GM23338 (cell line): Measurements from ENCODE around the gene GZMB. TPM values are rescaled to one million over a fixed set of nuclear protein-coding genes. Genes with fewer than 3 reads are reported as not detected.
"Not testable (repeated sequence)": the region's sequence is repeated elsewhere in the genome, so short reads cannot be mapped to it uniquely, and the experiment has no call there.

Experiments
- ATAC-seq: fragments of 200-7000 bp; cut with Tn5 transposase; 3 replicates; pipeline ENCODE4 v1.9.1; 2020
- DNase-seq: peaks from one replicate; pipeline ENCODE4 v3.0.0-alpha.2; 2015; ENCODE audit warnings: low spot score
- H2AFZ ChIP-seq: fragments of 200-600 bp; sonication (generic); 2 replicates; pipeline ENCODE4 v1.8.0; 2016; ENCODE audit warnings: antibody characterized with exemption, mild to moderate bottlenecking, moderate library complexity
- H3F3A ChIP-seq: fragments of 200-600 bp; sonication (generic); replicated peaks from 2 replicates; pipeline ENCODE4 v1.8.0; 2017; ENCODE audit warnings: antibody characterized with exemption, mixed run types, low read depth
- H3K27ac ChIP-seq: fragments of 200-600 bp; sonication (generic); 2 replicates; pipeline ENCODE4 v1.6.1; 2016; ENCODE audit warnings: low read depth
- H3K27me3 ChIP-seq: fragments of 200-600 bp; sonication (generic); 2 replicates; pipeline ENCODE4 v1.8.0; 2016; ENCODE audit warnings: mild to moderate bottlenecking, mixed run types, moderate library complexity; ENCODE audit not compliant: insufficient read depth
- H3K36me3 ChIP-seq: fragments of 200-600 bp; sonication (generic); 2 replicates; pipeline ENCODE4 v1.8.0; 2016; ENCODE audit warnings: mild to moderate bottlenecking; ENCODE audit not compliant: insufficient read depth
- H3K4me1 ChIP-seq: fragments of 200-600 bp; sonication (generic); 2 replicates; pipeline ENCODE4 v1.8.0; 2016; ENCODE audit warnings: mild to moderate bottlenecking, moderate library complexity; ENCODE audit not compliant: insufficient read depth
- H3K4me2 ChIP-seq: fragments of 200-600 bp; sonication (generic); 2 replicates; pipeline ENCODE4 v1.7.1; 2017; ENCODE audit warnings: mixed run types
- H3K4me3 ChIP-seq: fragments of 200-600 bp; sonication (generic); 2 replicates; pipeline ENCODE4 v1.6.1; 2016; ENCODE audit warnings: mixed run types
- H3K79me2 ChIP-seq: fragments of 200-600 bp; sonication (generic); replicated peaks from 2 replicates; pipeline ENCODE4 v1.8.0; 2017; ENCODE audit warnings: mild to moderate bottlenecking; ENCODE audit not compliant: insufficient read depth
- H3K9me2 ChIP-seq: fragments of 200-600 bp; sonication (generic); 2 replicates; pipeline ENCODE4 v1.8.0; 2017; ENCODE audit not compliant: insufficient read depth
- H4K20me1 ChIP-seq: fragments of 200-600 bp; sonication (generic); replicated peaks from 2 replicates; pipeline ENCODE4 v1.8.0; 2017; ENCODE audit warnings: mild to moderate bottlenecking; ENCODE audit not compliant: insufficient read depth
- H3K27ac Mint-ChIP-seq: 2 replicates; pipeline ENCODE4 v1.8.0; 2020; ENCODE audit warnings: inconsistent platforms, mild to moderate bottlenecking, moderate library complexity, mixed read lengths
- H3K27me3 Mint-ChIP-seq: 3 replicates; pipeline ENCODE4 v1.8.0; 2022; ENCODE audit warnings: low read depth, mild to moderate bottlenecking, moderate library complexity, mixed read lengths, inconsistent platforms; ENCODE audit not compliant: insufficient read depth, poor library complexity
- H3K36me3 Mint-ChIP-seq: 3 replicates; pipeline ENCODE4 v1.8.0; 2021; ENCODE audit warnings: low read depth, mild to moderate bottlenecking, inconsistent platforms, moderate library complexity, mixed read lengths
- H3K4me1 Mint-ChIP-seq: 3 replicates; pipeline ENCODE4 v1.8.0; 2020; ENCODE audit warnings: mild to moderate bottlenecking, inconsistent platforms, mixed read lengths
- H3K4me3 Mint-ChIP-seq: 3 replicates; pipeline ENCODE4 v1.8.0; 2021; ENCODE audit warnings: moderate library complexity, mild to moderate bottlenecking, inconsistent platforms, mixed read lengths
- H3K9me3 Mint-ChIP-seq: 3 replicates; pipeline ENCODE4 v1.8.0; 2020; ENCODE audit warnings: moderate library complexity, mild to moderate bottlenecking, inconsistent platforms, mixed read lengths
- polyA plus RNA-seq: library from polyadenylated mRNA; unstranded; fragments of >200 nt; fragmentation: Nextera tagmentation; extraction: Ambion mirVana; gene quantifications from 2 replicates; pipeline ENCODE4 v1.2.1, GENCODE V29; 2016
- total RNA-seq: library from RNA; depleted of rRNA; stranded (reverse); fragments of >200 nt; shearing (Covaris generic); gene quantifications from 2 replicates; pipeline ENCODE4 v1.2.3, GENCODE V29; 2014; rRNA removed

GZMB gene
- total and polyA plus RNA-seq, 2 experiments from 2014 or later = not detected

DNA sequence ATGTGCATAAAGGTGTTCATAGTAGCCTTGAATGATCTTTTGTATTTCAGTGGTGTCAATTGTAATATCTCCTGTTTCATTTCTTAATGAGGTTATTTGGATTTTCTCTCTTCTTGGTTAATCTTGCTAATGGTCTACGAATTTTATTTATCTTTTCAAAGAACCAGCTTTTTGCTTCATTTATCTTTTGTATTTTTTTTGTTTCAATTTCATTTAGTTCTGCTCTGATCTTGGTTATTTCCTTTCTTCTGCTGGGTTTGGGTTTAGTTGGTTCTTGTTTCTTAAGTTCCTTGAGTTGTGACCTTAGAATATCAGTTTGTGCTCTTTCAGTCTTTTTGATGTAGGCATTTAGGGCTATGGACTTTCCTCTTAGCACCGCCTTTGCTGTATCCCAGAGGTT is 43.0 kb downstream of the GZMB start:
- not testable (repeated sequence) for DNase-seq, H3K4me1 Mint-ChIP-seq, H3F3A ChIP-seq, H2AFZ ChIP-seq, H3K4me2 ChIP-seq, H3K9me2 ChIP-seq, H3K79me2 ChIP-seq, H3K4me1 ChIP-seq, H3K4me3 ChIP-seq, H3K27ac ChIP-seq, ATAC-seq, H3K27me3 Mint-ChIP-seq, H3K36me3 ChIP-seq, H4K20me1 ChIP-seq, H3K27ac Mint-ChIP-seq, H3K27me3 ChIP-seq, H3K4me3 Mint-ChIP-seq
- peaks cover 64% of the 10 kb centered on the region for H3K9me3 Mint-ChIP-seq
- H3K36me3 Mint-ChIP-seq = peaks cover 15% of the 10 kb centered on the region

DNA sequence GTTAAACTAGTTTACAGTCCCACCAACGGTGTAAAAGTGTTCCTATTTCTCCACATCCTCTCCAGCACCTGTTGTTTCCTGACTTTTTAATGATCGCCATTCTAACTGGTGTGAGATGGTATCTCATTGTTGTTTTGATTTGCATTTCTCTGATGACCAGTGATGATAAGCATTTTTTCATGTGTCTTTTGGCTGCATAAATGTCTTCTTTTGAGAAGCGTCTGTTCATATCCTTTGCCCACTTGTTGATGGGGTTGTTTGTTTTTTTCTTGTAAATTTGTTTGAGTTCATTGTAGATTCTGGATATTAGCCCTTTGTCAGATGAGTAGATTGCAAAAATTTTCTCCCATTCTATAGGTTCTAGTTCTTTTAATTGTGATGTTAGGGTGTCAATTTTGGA is 49.6 kb downstream of the GZMB start:
- not testable (repeated sequence) for ATAC-seq, H3F3A ChIP-seq
- peaks cover 43% of the 10 kb centered on the region for H3K9me3 Mint-ChIP-seq

More for the DNA sequence above, 49.6 kb downstream of the GZMB start:
- not testable (repeated sequence) for H3K27me3 Mint-ChIP-seq, H3K4me1 Mint-ChIP-seq, H3K9me2 ChIP-seq, DNase-seq, H3K36me3 ChIP-seq, H3K4me3 ChIP-seq, H3K4me2 ChIP-seq, H3K79me2 ChIP-seq, H4K20me1 ChIP-seq, H3K27ac Mint-ChIP-seq, H3K27me3 ChIP-seq, H3K4me3 Mint-ChIP-seq, H3K4me1 ChIP-seq, H2AFZ ChIP-seq, H3K27ac ChIP-seq, H3K36me3 Mint-ChIP-seq

Other genes with a start within 250 kb of the GZMB start
- gene NYNRIN, start 235.2 kb downstream of the GZMB start, total RNA-seq = 17.5 and 20.0 TPM in 2 replicates
- 3.1 TPM in 2 replicates for gene NYNRIN, start 235.2 kb downstream of the GZMB start, polyA plus RNA-seq
- gene CBLN3, start 204.5 kb downstream of the GZMB start, total RNA-seq = 0.07 TPM in 1 of 2 replicates, not detected in the other
- 0.19 and 0.23 TPM in 2 replicates for gene CBLN3, start 204.5 kb downstream of the GZMB start, polyA plus RNA-seq
- 21.9 and 28.1 TPM in 2 replicates for gene KHNYN, start 204.2 kb downstream of the GZMB start, total RNA-seq
- 2.1 and 2.7 TPM in 2 replicates for gene KHNYN, start 204.2 kb downstream of the GZMB start, polyA plus RNA-seq
- 9.0 and 22.9 TPM in 2 replicates for gene SDR39U1, start 191.4 kb downstream of the GZMB start, total RNA-seq
- 60.6 and 66.5 TPM in 2 replicates for gene SDR39U1, start 191.4 kb downstream of the GZMB start, polyA plus RNA-seq
- gene CMA1, start 125.9 kb downstream of the GZMB start, total RNA-seq = not detected in 2 replicates
- gene CMA1, start 125.9 kb downstream of the GZMB start, polyA plus RNA-seq = not detected in 2 replicates
- not detected in 2 replicates for gene CTSG, start 57.9 kb downstream of the GZMB start, total RNA-seq
- not detected in 2 replicates for gene CTSG, start 57.9 kb downstream of the GZMB start, polyA plus RNA-seq
- gene GZMH, start 24.5 kb downstream of the GZMB start, total RNA-seq = not detected in 2 replicates
- not detected in 2 replicates for gene GZMH, start 24.5 kb downstream of the GZMB start, polyA plus RNA-seq